MM.1S (cell line): ENCODE results near the gene KLHDC3.

ENCODE experiments used
- DNase-seq: peaks from one replicate; pipeline ENCODE4 v3.0.0-alpha.2; 2015
- H2AFZ ChIP-seq: fragments of 300-600 bp; sonication (generic); 2 replicates; pipeline ENCODE4 v1.6.0; 2016; ENCODE audit warnings: antibody characterized with exemption, low read length
- H3F3A ChIP-seq: fragments of 300-600 bp; sonication (generic); 2 replicates; pipeline ENCODE4 v1.6.1; 2016; ENCODE audit warnings: mild to moderate bottlenecking, antibody characterized with exemption, low read length, moderate library complexity, mixed read lengths; ENCODE audit not compliant: insufficient read depth
- H3K27ac ChIP-seq: fragments of 300-600 bp; sonication (generic); 2 replicates; pipeline ENCODE4 v1.5.1; 2016; ENCODE audit warnings: mild to moderate bottlenecking, low read length
- H3K27me3 ChIP-seq: fragments of 300-600 bp; sonication (generic); replicated peaks from 2 replicates; pipeline ENCODE4 v1.6.0; 2016; ENCODE audit warnings: low read length; ENCODE audit not compliant: insufficient read depth
- H3K36me3 ChIP-seq: fragments of 300-600 bp; sonication (generic); replicated peaks from 2 replicates; pipeline ENCODE4 v1.6.1; 2016; ENCODE audit warnings: mild to moderate bottlenecking, low read length, mixed read lengths; ENCODE audit not compliant: insufficient read depth
- H3K4me1 ChIP-seq: fragments of 300-600 bp; sonication (generic); 2 replicates; pipeline ENCODE4 v1.6.1; 2016; ENCODE audit warnings: low read length, mixed read lengths
- H3K4me2 ChIP-seq: fragments of 300-600 bp; sonication (generic); 2 replicates; pipeline ENCODE4 v1.6.0; 2016; ENCODE audit warnings: low read depth, low read length
- H3K4me3 ChIP-seq: fragments of 300-600 bp; sonication (generic); 2 replicates; pipeline ENCODE4 v1.5.1; 2016; ENCODE audit warnings: low read length, mixed read lengths
- H3K79me2 ChIP-seq: fragments of 300-600 bp; sonication (generic); 2 replicates; pipeline ENCODE4 v1.6.1; 2016; ENCODE audit warnings: mixed run types, low read length, mixed read lengths
- H3K9ac ChIP-seq: fragments of 300-600 bp; sonication (generic); 2 replicates; pipeline ENCODE4 v1.6.1; 2016; ENCODE audit warnings: low read length, mixed read lengths
- H3K9me2 ChIP-seq: fragments of 300-600 bp; sonication (generic); replicated peaks from 2 replicates; pipeline ENCODE4 v1.6.1; 2016; ENCODE audit warnings: mild to moderate bottlenecking, low read length, mixed read lengths; ENCODE audit not compliant: insufficient read depth
- H3K9me3 ChIP-seq: fragments of 300-600 bp; sonication (generic); replicated peaks from 2 replicates; pipeline ENCODE4 v1.6.1; 2016; ENCODE audit warnings: mild to moderate bottlenecking, low read length, mixed read lengths; ENCODE audit not compliant: insufficient read depth
- H4K20me1 ChIP-seq: fragments of 300-600 bp; sonication (generic); 2 replicates; pipeline ENCODE4 v1.6.1; 2016; ENCODE audit warnings: mild to moderate bottlenecking, low read length, moderate library complexity, mixed read lengths; ENCODE audit not compliant: insufficient read depth
- CTCF ChIP-seq: fragments of 300-600 bp; sonication (generic); IDR thresholded peaks from 2 replicates; pipeline ENCODE4 v1.5.1; 2016; ENCODE audit warnings: antibody characterized with exemption, low read length, mixed read lengths
- EZH2 ChIP-seq: fragments of 300-600 bp; sonication (generic); optimal IDR thresholded peaks from 2 replicates; pipeline ENCODE3; 2017; ENCODE audit warnings: low read depth, mild to moderate bottlenecking, antibody characterized with exemption, low read length, mixed read lengths
- EZH2phosphoT487 ChIP-seq: fragments of 300-600 bp; sonication (generic); IDR thresholded peaks from 2 replicates; pipeline ENCODE4 v1.6.1; 2018; ENCODE audit warnings: antibody characterized with exemption, low read length

The KLHDC3 gene

GRCh38 chr6:43032326-43032725 is 18.3 kb downstream of the KLHDC3 start:
- no peaks in the 10 kb centered on the region for H3K79me2 ChIP-seq
- no peaks in the 10 kb centered on the region for H4K20me1 ChIP-seq
- H2AFZ ChIP-seq = no peak overlapping the region
- no peak overlapping the region for H3K4me2 ChIP-seq
- DNase-seq = no peak
- no peaks in the 10 kb centered on the region for H3F3A ChIP-seq
- H3K9me3 ChIP-seq = no peaks in the 10 kb centered on the region
- no peaks in the 10 kb centered on the region for H3K9me2 ChIP-seq
- H3K27ac ChIP-seq = no peak overlapping the region
- no peaks in the 10 kb centered on the region for H3K4me1 ChIP-seq
- H3K9ac ChIP-seq = no peak overlapping the region
- no peak overlapping the region for H3K4me3 ChIP-seq
- no peaks in the 10 kb centered on the region for H3K27me3 ChIP-seq
- no peak for TF ChIP-seq CTCF
- TF ChIP-seq EZH2 = no peak
- no peak for TF ChIP-seq EZH2phosphoT487
- no peaks in the 10 kb centered on the region; the same call in 1 of the 2 replicates for H3K36me3 ChIP-seq

DNA sequence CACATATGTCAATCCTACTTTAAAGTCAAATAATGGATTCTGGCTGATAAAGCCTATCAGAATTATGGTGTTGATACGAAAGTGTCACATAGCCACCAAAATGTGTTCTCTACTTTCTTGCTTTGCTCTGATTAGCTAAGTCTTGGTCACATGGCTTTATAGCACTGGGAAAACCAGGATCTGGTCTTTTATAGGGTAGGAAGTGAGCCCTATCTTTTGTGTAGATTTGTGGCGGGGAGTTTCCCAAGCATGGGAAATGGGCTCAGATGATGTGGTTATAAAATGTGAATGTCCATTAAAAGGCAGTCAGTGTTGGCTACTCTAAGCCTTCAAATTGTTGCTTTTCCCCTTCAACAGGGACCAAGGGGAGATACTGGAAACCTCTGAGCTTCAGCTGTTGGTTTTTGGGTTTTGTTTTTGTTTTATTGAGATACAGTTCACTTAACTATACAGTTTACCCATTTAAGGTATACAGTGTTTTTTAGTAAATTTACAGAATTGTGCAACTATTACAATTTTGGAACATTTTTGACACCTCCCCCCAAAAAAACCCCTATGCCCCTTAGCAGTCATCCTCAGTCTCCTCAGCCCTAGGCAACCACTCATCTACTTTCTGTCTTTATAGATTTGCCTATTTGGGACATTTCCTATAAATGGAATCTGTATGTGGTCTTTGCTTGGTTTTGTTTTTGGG is 19.6 kb downstream of the KLHDC3 start:
- Histone ChIP-seq H3K9ac (no peak overlapping the region), H4K20me1 (no peaks in the 10 kb centered on the region), H3K27ac (no peak overlapping the region), H3K79me2 (no peaks in the 10 kb centered on the region), H3K36me3 (no peaks in the 10 kb centered on the region; the same call in 1 of the 2 replicates), H3K9me3 (no peaks in the 10 kb centered on the region), H3K27me3 (no peaks in the 10 kb centered on the region), H2AFZ (no peak overlapping the region), H3K9me2 (no peaks in the 10 kb centered on the region), H3K4me2 (no peak overlapping the region), H3K4me1 (no peaks in the 10 kb centered on the region), H3F3A (no peaks in the 10 kb centered on the region), H3K4me3 (no peak overlapping the region)
- DNase-seq = no peak
- TF ChIP-seq CTCF (no peak), EZH2phosphoT487 (no peak), EZH2 (no peak)

- H3K9me2 ChIP-seq = no peaks in the 10 kb centered on the region
- no peak for TF ChIP-seq CTCF
- TF ChIP-seq EZH2phosphoT487 = no peak
- TF ChIP-seq EZH2 = no peak
- no peak for DNase-seq
- H2AFZ ChIP-seq = no peak overlapping the region
- no peaks in the 10 kb centered on the region for H3K36me3 ChIP-seq
- H3K27me3 ChIP-seq = no peaks in the 10 kb centered on the region
- no peak overlapping the region for H3K4me2 ChIP-seq
- no peaks in the 10 kb centered on the region for H4K20me1 ChIP-seq
- no peaks in the 10 kb centered on the region for H3K79me2 ChIP-seq
- no peaks in the 10 kb centered on the region for H3F3A ChIP-seq
- H3K4me1 ChIP-seq = peaks cover 3% of the 10 kb centered on the region; the same call in 1 of the 2 replicates
- H3K9me3 ChIP-seq = no peaks in the 10 kb centered on the region
- H3K27ac ChIP-seq = no peak overlapping the region
- H3K4me3 ChIP-seq = no peak overlapping the region
- no peak overlapping the region for H3K9ac ChIP-seq
Observed at GRCh38 chr6:43034190-43034525, 20.1 kb downstream of the KLHDC3 start.
